Activated gamma-delta T cell treated with anti-CD3 and anti-CD28 coated beads, Interleukin-2, amount 50 U/mL, for 16 hours (primary cell): ENCODE measurements around the gene NRGN.

Source experiments
- DNase-seq: peaks from one replicate; pipeline ENCODE4 v3.0.0-alpha.2; 2020; ENCODE audit warnings: low read depth

NRGN gene

DNA sequence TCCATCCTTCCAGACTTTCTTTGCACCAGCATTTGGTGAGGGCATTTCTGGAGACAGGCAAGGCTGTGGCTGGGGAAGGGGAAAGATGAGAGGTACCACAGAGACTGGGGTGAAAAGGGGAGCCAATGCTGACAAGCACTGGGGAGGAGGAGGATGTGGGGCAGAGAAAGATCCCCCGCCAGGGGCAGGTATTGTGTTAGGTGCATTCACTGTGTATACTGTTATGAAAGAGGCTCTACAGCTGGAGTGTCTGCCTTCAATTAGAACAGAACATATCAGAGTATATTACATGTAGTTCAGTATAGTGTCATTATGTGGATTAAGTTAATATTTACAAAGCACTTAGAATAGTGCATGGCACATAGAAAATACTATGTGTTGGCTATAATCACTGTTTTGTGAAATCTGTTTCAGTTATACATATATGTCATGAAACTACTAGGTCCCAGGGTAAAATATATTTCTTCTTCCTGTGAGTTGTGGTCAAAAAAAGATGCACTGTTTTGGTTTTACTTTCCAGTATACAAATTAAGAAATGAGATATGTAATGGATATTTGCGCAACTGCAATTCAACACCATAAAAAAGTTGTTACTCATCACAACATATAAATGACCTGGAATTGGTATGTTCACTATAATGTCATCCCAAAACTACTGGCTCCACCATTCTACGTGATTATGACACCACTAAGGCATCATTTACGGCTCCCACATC is 52.0 kb downstream of the NRGN start:
- no peak for DNase-seq

GRCh38 chr11:124793466-124794278 is 53.9 kb downstream of the NRGN start:
- DNase-seq, result no peak

- DNase-seq, result no peak
Measured at GRCh38 chr11:124796312-124796711, 56.6 kb downstream of the NRGN start.
